Panc1 (cell line): ENCODE results near the gene AKAP8L.

Experiments used
- POLR2AphosphoS5 ChIP-seq: IDR thresholded peaks from 2 replicates; pipeline ENCODE4 v1.6.1; 2012; ENCODE audit warnings: mild to moderate bottlenecking, low read depth, low read length, moderate library complexity
- SIN3A ChIP-seq: IDR thresholded peaks from 2 replicates; pipeline ENCODE4 v1.6.1; 2012; ENCODE audit warnings: low read depth, mild to moderate bottlenecking, low read length, moderate library complexity, borderline replicate concordance; ENCODE audit not compliant: insufficient read depth
- TF ChIP-seq, protein P1 (sequence below): fragments of 450-650 bp; IDR thresholded peaks from 2 replicates; pipeline ENCODE4 v1.5.1; 2017; ENCODE audit warnings: mild to moderate bottlenecking
- TF ChIP-seq, protein P2 (sequence below), 2 experiments: IDR thresholded peaks; 2 replicates each; pipeline ENCODE4 v1.6.1; 2011 to 2012; ENCODE audit warnings: low read depth in 2 of 2, control low read depth in 1 of 2, low read length in 1 of 2, mild to moderate bottlenecking in 1 of 2, moderate library complexity in 1 of 2; ENCODE audit not compliant: insufficient read depth in 1 of 2

DNA sequence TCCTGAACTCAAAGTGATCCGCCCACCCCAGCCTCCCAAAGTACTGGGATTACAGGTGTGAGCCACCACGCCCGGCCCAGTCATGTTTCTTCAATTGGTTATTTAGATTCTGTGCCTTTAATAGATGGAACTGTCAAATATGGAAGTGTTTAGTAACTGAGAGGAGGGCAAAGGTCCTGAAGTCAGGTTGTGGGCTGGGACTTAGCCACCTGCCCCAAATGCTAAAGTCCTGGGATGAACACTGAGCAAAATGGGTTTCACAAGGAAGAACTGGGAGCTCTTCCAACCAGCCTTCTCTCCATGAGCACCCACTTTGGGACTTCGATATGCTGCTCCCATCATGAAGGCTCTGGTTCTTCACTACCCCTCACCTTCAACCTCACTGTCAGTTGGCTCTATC is 60.9 kb downstream of the AKAP8L start:
- TF ChIP-seq, protein P1, sequence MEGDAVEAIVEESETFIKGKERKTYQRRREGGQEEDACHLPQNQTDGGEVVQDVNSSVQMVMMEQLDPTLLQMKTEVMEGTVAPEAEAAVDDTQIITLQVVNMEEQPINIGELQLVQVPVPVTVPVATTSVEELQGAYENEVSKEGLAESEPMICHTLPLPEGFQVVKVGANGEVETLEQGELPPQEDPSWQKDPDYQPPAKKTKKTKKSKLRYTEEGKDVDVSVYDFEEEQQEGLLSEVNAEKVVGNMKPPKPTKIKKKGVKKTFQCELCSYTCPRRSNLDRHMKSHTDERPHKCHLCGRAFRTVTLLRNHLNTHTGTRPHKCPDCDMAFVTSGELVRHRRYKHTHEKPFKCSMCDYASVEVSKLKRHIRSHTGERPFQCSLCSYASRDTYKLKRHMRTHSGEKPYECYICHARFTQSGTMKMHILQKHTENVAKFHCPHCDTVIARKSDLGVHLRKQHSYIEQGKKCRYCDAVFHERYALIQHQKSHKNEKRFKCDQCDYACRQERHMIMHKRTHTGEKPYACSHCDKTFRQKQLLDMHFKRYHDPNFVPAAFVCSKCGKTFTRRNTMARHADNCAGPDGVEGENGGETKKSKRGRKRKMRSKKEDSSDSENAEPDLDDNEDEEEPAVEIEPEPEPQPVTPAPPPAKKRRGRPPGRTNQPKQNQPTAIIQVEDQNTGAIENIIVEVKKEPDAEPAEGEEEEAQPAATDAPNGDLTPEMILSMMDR = no peak
- TF ChIP-seq POLR2AphosphoS5 = no peak
- TF ChIP-seq, protein P2, sequence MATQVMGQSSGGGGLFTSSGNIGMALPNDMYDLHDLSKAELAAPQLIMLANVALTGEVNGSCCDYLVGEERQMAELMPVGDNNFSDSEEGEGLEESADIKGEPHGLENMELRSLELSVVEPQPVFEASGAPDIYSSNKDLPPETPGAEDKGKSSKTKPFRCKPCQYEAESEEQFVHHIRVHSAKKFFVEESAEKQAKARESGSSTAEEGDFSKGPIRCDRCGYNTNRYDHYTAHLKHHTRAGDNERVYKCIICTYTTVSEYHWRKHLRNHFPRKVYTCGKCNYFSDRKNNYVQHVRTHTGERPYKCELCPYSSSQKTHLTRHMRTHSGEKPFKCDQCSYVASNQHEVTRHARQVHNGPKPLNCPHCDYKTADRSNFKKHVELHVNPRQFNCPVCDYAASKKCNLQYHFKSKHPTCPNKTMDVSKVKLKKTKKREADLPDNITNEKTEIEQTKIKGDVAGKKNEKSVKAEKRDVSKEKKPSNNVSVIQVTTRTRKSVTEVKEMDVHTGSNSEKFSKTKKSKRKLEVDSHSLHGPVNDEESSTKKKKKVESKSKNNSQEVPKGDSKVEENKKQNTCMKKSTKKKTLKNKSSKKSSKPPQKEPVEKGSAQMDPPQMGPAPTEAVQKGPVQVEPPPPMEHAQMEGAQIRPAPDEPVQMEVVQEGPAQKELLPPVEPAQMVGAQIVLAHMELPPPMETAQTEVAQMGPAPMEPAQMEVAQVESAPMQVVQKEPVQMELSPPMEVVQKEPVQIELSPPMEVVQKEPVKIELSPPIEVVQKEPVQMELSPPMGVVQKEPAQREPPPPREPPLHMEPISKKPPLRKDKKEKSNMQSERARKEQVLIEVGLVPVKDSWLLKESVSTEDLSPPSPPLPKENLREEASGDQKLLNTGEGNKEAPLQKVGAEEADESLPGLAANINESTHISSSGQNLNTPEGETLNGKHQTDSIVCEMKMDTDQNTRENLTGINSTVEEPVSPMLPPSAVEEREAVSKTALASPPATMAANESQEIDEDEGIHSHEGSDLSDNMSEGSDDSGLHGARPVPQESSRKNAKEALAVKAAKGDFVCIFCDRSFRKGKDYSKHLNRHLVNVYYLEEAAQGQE (IDR thresholded peaks at IDR 0.05; ENCODE audit: insufficient read depth in 1 of 2, low read depth in 2 of 2, low read length in 1 of 2) = no peak
- TF ChIP-seq SIN3A = no peak
